GM12873 (cell line): ENCODE data around the gene PRR20C.
"Not testable (repeated sequence)": the region's sequence is repeated elsewhere in the genome, so short reads cannot be mapped to it uniquely, and the experiment has no call there.

Experiments used
- TF ChIP-seq, protein P1 (sequence below): IDR thresholded peaks from 2 replicates; pipeline ENCODE4 v1.5.1; 2012; ENCODE audit warnings: low read depth, mild to moderate bottlenecking, moderate library complexity, low read length, control low read depth; ENCODE audit not compliant: insufficient read depth; ENCODE audit errors: missing control alignments

Gene PRR20C

DNA sequence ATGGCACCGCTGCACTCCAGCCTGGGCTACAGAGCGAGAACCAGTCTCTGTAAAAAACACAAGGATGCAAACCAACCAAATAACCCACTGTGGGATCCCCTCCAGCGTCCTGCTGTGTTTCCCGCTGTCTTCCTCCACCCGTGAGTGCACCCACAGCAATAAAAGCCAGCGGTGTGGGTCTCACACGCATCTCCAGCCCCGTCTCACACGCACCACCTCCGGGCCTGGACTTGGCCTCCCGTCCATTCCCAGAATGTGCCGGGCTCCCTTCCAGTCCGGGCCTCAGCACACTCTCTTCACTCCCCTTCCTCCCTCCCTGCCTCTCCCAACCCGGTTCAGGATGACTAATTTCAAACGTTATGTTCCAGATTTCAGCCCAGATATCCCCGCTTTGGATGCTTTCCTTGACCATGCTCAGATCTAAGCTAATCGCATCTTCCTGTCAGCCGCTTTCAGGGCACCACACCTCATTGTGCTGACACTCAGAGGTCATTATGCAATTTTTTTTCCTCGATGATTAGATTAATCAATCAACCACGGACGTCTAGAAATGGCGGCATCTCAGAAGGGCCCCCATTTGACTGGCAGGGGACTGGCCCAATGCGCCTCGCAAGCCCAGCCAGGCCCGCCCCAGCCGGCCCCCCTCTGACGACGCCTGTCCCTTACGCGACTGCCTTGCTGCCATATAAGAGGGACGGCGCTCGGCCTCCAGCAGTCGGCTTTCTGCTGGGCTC lies 13.5 kb upstream of the PRR20C start, which contains the start of gene PRR20A:
Gene PRR20A (plus strand): TSS at position 684 of the 734 bp plus-strand sequence. CDS start 387 bp downstream, outside the sequence.
- TF ChIP-seq, protein P1, sequence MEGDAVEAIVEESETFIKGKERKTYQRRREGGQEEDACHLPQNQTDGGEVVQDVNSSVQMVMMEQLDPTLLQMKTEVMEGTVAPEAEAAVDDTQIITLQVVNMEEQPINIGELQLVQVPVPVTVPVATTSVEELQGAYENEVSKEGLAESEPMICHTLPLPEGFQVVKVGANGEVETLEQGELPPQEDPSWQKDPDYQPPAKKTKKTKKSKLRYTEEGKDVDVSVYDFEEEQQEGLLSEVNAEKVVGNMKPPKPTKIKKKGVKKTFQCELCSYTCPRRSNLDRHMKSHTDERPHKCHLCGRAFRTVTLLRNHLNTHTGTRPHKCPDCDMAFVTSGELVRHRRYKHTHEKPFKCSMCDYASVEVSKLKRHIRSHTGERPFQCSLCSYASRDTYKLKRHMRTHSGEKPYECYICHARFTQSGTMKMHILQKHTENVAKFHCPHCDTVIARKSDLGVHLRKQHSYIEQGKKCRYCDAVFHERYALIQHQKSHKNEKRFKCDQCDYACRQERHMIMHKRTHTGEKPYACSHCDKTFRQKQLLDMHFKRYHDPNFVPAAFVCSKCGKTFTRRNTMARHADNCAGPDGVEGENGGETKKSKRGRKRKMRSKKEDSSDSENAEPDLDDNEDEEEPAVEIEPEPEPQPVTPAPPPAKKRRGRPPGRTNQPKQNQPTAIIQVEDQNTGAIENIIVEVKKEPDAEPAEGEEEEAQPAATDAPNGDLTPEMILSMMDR = not testable (repeated sequence)

DNA sequence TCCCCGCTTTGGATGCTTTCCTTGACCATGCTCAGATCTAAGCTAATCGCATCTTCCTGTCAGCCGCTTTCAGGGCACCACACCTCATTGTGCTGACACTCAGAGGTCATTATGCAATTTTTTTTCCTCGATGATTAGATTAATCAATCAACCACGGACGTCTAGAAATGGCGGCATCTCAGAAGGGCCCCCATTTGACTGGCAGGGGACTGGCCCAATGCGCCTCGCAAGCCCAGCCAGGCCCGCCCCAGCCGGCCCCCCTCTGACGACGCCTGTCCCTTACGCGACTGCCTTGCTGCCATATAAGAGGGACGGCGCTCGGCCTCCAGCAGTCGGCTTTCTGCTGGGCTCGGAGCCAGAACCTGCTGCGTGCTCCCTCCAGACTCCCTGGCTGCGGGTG lies 6.7 kb upstream of the PRR20C start, which contains the start of gene PRR20B:
Gene PRR20B (plus strand): TSS at position 301 of the 400 bp plus-strand sequence. CDS start 387 bp downstream, outside the sequence.
- TF ChIP-seq, protein P1 = not testable (repeated sequence)

DNA sequence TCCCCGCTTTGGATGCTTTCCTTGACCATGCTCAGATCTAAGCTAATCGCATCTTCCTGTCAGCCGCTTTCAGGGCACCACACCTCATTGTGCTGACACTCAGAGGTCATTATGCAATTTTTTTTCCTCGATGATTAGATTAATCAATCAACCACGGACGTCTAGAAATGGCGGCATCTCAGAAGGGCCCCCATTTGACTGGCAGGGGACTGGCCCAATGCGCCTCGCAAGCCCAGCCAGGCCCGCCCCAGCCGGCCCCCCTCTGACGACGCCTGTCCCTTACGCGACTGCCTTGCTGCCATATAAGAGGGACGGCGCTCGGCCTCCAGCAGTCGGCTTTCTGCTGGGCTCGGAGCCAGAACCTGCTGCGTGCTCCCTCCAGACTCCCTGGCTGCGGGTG lies 6.5 kb downstream of the PRR20C start, which contains the start of gene PRR20D:
Gene PRR20D (plus strand): TSS at position 301 of the 400 bp plus-strand sequence. CDS start 387 bp downstream, outside the sequence.
- TF ChIP-seq, protein P1 = not testable (repeated sequence)

DNA sequence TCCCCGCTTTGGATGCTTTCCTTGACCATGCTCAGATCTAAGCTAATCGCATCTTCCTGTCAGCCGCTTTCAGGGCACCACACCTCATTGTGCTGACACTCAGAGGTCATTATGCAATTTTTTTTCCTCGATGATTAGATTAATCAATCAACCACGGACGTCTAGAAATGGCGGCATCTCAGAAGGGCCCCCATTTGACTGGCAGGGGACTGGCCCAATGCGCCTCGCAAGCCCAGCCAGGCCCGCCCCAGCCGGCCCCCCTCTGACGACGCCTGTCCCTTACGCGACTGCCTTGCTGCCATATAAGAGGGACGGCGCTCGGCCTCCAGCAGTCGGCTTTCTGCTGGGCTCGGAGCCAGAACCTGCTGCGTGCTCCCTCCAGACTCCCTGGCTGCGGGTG lies 13.0 kb downstream of the PRR20C start, which contains the start of gene PRR20E:
Gene PRR20E (plus strand): TSS at position 301 of the 400 bp plus-strand sequence. CDS start 387 bp downstream, outside the sequence.
- TF ChIP-seq, protein P1 = not testable (repeated sequence)

DNA sequence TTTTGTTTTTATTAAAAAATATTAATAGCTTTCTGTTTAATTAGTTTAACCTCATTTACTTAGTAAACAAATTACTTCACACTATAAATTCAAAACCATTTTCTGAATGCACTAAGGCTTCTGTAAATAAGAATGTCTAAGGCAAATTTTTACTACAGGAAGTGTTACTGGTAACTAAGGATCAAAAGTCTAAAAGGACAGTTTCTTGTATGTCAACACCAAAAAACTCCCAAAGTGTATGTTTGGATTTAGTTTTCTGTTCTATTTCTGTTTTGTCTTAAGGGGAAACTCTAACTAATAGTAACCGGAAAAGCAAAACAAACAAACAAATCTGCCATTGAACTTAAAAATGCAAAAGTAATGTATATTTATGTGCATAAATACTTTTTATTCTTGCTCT lies 37.8 kb downstream of the PRR20C start:
- TF ChIP-seq, protein P1 = no peak
